NCI-H345 (cell line): ENCODE data around the gene MICAL2.
A peak's percentile ranks its signal among the peaks of the same experiment; 100 is the strongest.

Experiments
- DNase-seq: peaks from one replicate; lab custom pipeline; 2025; lab: John Stamatoyannopoulos, UW

The MICAL2 gene

GRCh38 chr11:12232817-12233601 lies 122.6 kb downstream of the MICAL2 start:
- no peak for DNase-seq

GRCh38 chr11:12233602-12233925 lies 123.2 kb downstream of the MICAL2 start:
- DNase-seq, result no peak

GRCh38 chr11:12234221-12234620 lies 123.8 kb downstream of the MICAL2 start:
- no peak for DNase-seq

GRCh38 chr11:12235080-12235479 lies 124.7 kb downstream of the MICAL2 start:
- no peak for DNase-seq

GRCh38 chr11:12235553-12235946 lies 125.2 kb downstream of the MICAL2 start:
- peak; percentile 8 for DNase-seq

GRCh38 chr11:12235947-12236743 lies 125.8 kb downstream of the MICAL2 start:
- peak; percentile 60 for DNase-seq

- no peak for DNase-seq
Observed at GRCh38 chr11:12236744-12237101, 126.3 kb downstream of the MICAL2 start.

- no peak for DNase-seq
Observed at GRCh38 chr11:12237381-12237784, 127.0 kb downstream of the MICAL2 start.

- no peak for DNase-seq
Observed at GRCh38 chr11:12238420-12238819, 128.0 kb downstream of the MICAL2 start.

GRCh38 chr11:12239396-12239795 lies 129.0 kb downstream of the MICAL2 start:
- DNase-seq, result no peak

- peak; percentile 84 for DNase-seq
Observed at GRCh38 chr11:12239804-12240371, 129.5 kb downstream of the MICAL2 start.

GRCh38 chr11:12240677-12241076 lies 130.3 kb downstream of the MICAL2 start:
- DNase-seq, result no peak

- DNase-seq, result peak; percentile 60
Observed at GRCh38 chr11:12241401-12241800, 131.0 kb downstream of the MICAL2 start.

- DNase-seq, result peak; percentile 92
Observed at GRCh38 chr11:12241971-12242672, 131.7 kb downstream of the MICAL2 start.

- DNase-seq, result peak; percentile 50
Observed at GRCh38 chr11:12242966-12243365, 132.6 kb downstream of the MICAL2 start.

- peak; percentile 87 for DNase-seq
Observed at GRCh38 chr11:12243486-12243885, 133.1 kb downstream of the MICAL2 start.

GRCh38 chr11:12243911-12244550 lies 133.6 kb downstream of the MICAL2 start:
- DNase-seq, result no peak

GRCh38 chr11:12245091-12245490 lies 134.7 kb downstream of the MICAL2 start:
- DNase-seq, result peak; percentile 35

- DNase-seq, result no peak
Observed at GRCh38 chr11:12245549-12246016, 135.2 kb downstream of the MICAL2 start.

GRCh38 chr11:12246147-12246546 lies 135.8 kb downstream of the MICAL2 start:
- DNase-seq, result peak; percentile 39

- DNase-seq, result no peak
Observed at GRCh38 chr11:12246989-12247388, 136.6 kb downstream of the MICAL2 start.
